Amniotic stem cell (primary cell): ENCODE results near the gene BUD13.
"Not testable (repeated sequence)": the region's sequence is repeated elsewhere in the genome, so short reads cannot be mapped to it uniquely, and the experiment has no call there.

ENCODE experiments used
- DNase-seq: peaks from one replicate; lab custom pipeline; 2025; lab: John Stamatoyannopoulos, UW

The BUD13 gene

DNA sequence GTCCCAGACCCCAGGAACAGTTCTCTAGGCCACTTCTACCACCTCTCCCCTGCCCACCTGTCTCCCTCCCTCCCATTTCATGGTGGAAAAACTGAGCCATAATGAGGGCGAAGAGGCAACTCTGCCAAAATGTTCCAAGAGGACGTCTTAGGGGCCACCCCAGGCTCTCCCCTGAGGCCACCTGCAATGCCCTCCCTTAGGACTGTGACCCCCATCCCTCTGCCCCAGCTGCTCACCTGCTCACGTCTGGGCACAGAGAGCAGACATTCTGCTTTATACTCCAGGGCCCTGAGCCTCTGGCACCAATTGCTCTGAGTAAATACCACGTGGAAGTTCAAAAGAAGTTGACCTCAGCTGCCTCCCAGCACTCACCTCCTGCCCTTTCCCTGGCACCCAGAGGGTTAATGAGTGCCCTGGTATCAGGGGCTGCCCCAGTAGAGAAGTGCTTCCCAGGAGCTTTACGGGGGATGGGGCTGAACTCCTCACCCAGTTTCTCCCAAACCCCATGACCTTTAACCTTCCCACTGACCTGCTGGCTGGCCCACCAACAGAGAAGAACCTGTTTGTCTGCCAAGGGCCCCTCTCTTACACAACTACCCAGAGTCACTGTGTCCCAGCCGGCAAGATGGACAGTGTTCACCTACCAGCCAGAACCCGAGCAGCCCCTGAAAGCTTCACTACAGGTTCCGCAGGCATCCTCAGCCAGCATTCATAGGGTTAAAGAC lies 19.5 kb upstream of the BUD13 start:
- DNase-seq = no peak

DNA sequence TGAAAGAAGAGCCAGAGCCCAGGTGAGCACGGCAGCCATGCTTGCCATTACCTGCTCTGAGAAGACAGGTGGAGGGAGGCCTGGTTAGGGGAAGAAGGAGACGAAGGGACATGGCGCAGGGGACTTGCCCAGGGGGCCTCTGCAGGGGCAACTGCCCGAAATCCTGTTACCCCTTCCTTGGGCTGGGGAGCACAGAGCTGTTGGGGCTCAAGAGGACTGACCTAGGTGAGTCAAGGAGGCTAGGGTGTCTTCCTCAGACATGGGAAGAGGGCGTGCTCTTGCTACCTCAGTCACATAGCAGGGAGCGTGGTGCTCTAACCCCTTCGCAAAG lies 19.0 kb upstream of the BUD13 start, which contains the start of gene APOA5:
Gene APOA5 (minus strand): TSS at position 67 of the 331 bp plus-strand sequence. CDS start 19 bp downstream, at position 48.
- no peak for DNase-seq

DNA sequence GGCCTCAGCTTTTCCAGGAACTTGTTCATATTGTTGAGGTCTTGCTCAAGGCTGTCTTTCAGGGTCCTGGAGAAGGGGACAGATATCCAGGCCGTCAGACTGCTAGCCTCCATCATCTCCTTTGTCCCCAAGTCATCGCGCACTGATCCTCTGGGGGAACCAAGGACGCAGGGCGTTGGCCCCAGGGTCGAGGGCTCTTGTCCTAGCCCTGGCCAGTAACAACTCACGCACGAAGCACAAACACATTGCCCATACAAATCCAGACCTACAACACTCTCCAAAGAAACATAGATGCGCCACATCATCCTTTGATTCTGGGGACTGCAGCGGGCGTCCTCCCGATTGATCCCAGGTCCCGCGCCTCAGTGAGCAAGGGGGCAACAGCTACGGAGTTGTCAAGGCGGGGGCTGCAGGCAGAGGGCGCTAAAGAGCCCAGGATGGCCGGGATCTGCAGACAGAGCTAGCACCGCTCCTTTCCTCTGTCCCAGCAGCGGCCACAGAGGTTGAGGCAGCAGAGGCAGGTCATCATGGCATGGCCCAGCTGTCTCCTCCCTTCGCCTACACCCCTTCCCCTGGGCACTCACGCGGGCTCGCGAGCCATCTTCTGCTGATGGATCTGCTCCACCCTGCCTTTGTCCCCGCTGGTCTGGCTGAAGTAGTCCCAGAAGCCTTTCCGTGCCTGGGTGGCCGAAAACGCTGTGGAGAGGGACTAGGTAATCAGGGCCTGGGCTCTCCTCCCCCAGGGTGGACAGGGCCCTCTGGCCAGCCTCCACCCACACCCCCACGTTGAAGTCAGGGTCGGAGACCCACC lies 18.4 kb upstream of the BUD13 start:
- DNase-seq = peak; percentile 13

DNA sequence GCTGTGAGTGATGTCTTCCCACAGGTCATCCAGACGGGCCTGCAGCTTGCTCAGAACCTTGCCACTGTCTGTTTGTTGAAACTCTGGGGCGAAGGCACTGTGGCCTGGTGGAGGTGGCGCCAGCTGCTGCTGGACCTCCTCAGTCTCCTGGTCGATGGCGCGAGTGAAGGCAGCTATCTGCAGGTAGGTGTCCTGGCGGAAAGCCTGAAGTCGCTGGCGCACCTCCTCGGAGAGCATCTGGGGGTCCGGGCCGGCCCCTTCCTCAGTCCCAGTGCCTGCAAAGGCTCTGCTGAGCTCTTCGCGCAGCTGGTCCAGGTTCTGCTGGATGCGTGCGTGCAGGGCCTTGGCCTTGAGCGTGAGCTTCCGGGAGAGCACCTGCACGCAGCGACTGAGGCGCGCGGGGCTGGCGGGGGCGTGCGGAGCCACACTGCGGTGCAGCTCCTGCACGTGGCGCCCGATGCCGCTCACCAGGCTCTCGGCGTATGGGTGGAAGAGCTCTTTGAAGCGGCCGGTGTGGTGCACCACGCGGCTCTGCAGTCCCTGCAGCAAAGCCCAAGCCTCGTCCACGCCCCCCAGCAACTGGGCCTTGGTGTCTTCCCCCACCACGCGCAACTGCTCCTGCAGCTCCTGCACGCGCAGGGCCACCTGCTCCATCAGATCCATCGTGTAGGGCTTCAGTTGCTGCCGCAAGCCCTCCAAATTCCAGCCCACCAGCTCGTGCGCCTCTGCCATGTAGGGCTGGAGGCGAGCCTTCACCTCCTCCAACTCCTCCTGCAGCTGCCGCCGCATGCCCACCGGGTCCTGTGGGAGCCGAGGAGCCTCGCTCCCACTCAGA lies 17.6 kb upstream of the BUD13 start:
- DNase-seq = no peak

DNA sequence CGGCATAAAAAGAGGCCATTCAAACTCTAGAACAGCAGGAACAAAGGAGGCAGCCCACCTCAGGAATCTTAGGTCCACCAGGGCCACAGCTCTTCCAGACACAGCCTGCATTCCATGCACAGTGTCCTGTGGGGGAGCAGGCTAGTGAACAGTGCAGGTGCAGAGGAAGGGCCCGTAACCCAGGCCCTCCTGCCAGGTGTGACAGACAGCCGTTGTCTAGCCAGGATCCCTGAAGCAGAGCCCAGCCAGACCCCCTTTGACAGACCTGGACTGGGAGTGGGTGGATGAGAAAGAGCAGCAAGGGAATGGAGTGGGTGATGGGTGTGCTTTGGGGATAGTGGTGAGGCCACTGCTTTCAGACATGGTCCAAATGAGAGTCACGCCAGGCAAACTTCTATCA lies 16.2 kb upstream of the BUD13 start:
- DNase-seq = no peak

DNA sequence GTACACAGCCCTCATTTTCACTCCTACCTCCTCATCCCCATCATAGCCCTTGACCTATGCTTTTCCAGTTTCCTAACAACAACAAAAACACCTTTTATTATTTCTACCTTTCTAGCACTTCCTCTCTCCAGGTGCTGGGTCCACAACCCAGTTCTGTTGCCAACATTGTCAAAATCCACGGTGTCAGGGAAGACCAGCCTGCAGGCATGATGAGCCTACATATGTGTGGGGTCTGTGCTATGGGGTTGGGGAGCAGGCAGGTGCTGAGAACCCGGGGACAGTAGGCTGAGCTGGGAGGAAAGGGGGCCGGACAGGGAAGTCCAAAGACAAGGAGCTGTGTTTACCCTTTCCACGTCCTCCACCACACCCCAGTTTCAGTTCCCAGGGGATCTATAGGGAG lies 15.7 kb upstream of the BUD13 start:
- DNase-seq = no peak

DNA sequence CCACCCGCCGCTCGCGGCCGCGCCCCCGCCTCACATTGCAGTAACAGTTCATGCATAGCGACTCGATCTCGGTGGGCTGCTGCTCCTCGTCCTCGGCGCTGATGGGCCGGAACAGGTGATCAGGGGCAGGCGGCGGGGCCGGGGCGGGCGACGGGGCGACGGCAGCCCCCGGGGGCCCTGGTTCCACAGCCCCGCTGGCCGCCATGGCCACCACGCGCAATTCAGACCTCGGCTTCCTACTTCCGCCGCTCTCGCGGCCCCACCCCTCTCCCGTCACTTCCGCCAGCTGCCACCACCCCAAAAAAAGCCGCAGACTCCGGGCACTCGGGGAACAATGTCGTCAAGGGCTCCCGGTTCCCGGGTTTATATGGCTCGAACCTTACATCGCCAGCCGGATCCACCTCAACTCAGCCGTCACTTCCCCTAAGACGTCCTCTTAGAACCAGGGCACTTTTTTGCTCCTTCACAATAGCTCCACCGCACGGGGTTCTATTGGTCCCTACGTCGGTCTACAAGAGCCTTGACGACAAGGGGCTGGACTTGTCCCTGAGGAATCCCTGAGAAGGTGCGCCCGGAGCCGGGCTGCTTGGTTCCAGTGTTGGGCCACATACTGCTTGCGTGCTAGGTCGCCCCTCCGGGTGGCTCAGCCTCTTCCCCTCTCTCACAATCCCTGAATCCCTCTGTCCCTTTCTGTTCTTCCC lies 15.1 kb upstream of the BUD13 start, which contains the start of gene ZPR1:
Gene ZPR1 (minus strand): TSS at position 238 of the 701 bp plus-strand sequence. CDS start 33 bp downstream, at position 205.
- DNase-seq = peak; percentile 48

DNA sequence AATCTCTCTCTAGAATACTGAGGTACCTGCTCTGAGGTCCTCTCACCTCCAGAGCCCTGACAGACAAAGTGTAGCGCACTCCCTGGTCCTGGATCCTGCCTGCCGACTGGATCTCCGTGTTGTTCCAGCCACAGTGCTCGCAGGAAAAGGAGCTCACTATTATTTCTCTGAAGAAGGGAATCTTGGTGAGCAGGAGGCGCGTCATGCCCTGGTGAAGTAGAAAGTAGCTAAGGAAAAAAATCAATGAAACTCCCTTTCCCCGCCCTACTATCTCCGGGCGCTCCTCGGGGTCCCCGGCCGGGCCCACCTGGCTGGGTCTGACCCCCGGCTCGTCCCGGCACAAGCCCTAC lies 14.6 kb upstream of the BUD13 start:
- no peak for DNase-seq

DNA sequence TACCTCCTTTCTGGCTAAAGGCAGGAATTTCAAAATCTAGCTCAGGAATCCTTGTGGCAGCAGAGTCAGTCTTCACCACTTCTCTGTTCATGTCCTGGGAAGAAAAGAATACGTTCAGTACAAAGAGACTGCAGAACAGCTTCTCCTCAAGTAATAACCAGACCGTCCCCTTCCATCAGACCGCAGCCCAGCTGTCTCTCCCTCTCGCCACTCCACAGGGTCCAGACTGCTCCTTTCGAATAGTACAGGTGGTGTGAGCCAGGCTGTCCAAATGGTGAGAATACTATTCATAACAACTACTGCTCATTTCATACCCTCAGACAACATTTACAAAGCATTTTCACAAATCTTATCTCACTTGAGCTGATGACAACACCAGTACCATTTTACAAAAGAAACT lies 14.2 kb upstream of the BUD13 start:
- DNase-seq = no peak

DNA sequence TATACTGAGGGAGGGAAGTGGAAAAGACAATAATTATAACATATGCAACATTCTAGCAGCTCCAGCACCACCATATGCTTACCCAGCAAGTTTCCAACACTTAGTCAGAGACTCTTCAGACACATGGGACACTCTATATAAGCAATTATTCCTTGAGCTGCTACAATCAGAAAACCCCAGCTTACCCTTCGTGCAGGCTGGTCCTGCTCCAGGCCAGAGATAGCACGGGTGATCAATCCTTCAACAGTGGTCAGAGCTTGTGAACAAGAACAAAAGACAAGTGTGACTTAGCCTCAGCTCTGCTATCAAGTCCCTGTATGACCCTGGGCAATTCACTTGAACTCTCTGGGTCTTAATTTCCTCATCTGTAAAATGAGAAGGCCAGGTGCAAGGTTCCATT lies 13.5 kb upstream of the BUD13 start:
- DNase-seq = no peak

DNA sequence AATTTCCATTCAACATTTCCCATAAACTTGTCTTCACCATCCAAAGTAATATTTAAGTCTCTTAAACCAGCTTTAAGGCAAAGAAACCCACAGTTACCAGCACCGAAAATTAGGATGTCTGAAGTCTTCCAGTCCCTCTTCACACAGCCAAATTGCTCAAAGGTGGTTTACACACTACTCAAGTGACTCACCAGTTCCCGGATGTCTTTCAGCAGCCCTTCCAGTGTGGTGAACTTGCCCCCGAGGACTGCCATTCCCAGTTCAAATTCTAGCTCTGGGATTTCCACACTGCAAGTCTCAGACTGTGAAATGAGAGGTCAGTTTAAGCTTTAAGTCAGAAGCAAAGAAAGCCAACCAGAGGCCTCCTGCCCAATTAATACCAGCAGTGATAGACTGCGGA lies 9.9 kb upstream of the BUD13 start:
- DNase-seq = no peak

DNA sequence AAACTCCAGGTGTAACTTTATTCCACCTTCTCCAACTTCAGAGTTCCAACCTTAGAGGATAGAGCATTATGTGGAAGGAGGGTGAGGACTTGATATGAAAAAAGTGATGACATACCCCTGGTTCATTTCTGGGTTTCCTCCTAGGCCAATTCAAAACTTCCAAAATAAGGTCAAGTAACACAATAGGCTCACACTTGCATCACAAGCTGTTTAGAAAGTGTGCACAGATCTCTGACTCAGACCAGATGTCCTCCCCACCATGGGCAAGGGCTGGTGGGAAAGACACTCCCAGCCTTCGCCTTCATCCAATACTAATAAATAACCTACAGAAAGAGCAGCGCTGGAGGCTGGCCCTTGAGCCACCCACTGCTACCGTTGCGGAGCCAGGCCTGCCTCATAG lies 5.8 kb upstream of the BUD13 start:
- DNase-seq = no peak

DNA sequence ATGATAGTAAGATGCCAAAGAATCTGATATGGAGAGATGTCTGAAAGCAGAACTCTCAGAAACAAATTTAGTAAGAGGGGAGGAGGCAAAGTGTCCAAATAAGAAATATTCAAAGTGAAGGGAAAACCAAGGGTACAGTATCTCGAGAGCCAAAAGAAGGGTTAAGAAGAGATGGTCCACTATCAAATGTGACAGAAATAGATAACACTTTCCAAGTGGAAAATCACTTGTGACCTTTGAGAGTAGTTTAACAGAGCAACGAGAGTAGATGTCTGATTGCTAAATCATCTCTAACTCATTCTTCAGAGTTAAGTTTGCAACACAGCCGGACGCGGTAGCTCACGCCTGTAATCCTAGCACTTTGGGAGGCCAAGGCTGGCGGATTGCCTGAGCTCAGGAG lies 4.3 kb upstream of the BUD13 start:
- no peak for DNase-seq

DNA sequence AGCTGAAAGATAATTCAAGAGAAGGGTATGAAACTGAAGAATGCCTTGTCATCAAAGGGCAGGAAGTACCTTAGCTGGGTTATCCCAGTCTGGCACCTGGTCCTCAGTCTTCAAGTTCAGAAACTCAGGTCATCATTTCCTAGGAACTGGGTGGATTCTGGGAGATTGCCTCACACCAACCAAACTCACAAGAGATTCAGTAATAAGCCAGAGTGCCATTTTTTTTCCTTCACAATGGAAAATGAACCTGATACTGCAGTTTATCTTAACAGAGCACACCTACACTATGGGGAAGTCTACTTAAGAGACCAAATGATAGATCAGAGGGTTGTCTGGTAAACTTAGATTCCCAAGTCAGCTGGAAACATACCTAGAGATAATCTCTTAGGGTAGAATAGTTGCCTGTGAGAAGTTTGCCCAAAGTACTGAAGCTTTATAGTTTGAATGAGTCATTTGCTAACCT lies 3.8 kb upstream of the BUD13 start:
- no peak for DNase-seq

DNA sequence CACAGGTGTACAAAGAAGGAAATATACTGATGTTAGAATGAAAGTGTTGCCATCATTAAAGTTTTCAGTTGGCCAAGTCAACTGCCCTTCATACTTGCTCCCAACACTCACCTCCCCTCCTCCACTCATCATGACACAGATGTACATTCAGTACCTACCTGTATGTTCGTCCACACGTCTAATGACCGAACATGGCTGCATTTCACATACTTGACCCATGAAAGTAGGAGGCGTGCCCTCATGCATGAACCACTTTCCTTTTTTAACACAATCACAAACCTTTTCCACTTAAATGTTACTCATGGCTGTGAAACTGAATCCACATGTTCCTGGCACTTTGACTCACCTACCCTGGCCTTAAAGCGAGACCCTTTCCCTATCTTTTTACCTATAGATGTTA lies 3.2 kb upstream of the BUD13 start:
- DNase-seq = no peak

DNA sequence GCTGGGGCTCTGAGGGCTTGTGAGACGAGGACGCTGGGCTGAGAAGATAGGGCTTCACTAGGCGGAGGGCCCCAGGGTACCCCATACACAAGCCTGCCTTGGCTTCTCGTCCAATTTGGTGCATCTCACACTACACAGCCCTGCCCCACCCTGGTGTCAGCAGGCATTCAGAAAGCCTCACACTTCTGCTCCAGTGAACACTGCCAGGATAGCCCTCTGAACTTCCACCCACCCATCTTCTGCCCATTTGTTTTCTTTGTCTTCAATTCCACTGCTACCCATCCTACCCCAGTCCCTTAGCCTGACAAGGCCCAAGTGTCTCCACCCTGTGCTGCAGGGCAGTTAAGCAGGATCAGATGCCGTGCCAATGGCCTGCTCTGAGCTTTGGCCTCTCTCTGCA lies 1.9 kb upstream of the BUD13 start:
- no peak for DNase-seq

DNA sequence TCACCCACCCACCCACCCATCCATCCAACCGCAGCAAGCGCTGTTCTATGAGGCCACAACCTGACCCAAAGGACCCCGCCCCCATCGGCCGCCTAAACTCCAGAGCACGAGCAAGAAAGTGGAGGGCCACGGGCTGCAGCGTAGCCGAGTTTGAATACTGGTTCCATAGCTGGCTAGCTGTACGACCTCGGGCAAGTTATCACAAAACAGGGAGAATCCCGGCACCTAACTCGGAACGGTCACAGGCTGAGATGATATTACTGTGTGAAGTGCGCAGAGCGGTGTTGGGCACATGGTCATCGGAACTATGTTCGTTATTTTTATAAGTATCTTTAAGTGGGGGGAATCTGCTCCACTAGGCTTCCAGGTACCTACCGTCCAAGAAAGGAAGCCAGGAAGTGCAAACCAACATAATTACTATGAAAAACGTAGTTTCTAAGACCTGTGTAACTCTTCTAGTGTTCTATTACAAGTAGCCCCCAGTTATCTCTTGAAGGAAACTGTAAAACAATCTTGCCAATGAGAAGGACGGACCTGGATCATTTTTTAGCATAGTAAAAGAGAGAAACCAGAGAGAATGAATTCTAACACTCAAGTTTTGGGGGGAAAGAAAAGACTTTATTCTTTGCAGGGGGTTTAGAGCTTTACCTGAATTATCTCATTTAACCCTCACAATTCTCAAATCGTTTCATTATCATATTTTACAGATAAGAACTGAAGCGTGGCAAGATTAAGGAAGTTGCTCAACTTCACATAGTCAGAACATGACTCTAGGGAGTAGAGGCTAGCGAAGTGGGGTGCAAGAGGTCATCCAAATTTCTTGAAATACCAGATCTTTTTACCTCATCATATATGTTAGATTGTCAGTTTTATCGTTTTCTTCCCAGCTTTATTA lies 663 bp upstream of the BUD13 start:
- no peak for DNase-seq

DNA sequence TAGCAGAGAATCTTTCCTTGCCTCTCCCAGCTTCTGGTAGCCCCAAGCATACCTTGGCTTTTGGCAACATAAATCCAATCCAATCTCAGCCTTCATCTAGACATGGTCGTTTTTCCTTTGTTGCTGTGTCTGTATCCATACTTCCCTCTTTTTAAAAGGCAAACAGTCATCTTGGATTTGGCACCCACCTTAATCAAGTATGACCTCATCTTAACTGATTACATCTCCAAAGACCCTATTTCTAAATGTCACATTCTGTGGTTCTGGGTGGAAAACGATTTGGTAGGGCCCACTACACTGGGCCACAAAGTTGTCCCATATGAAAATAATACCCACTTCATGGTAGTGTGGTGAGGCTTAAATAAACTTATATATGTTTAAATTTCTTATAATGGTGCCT lies 852 bp downstream of the BUD13 start:
- no peak for DNase-seq

DNA sequence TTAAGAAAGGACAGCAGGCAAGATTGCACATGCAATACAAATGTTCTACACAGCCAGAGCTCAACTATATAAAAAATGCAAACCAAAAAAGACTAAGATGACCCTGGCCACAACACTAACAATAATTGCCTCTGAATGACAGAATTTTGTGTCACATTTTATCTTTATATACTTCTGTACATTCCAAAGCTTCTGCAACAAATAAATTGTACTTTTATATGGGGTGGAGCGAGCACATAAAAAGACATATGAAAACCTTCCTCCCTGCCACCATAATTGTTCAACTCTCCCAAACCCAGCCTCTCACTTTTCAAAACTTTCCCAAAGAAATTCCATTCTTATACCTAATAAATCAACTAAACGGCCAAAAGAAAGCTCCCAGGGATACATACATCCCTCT lies 10.7 kb downstream of the BUD13 start:
- DNase-seq = no peak

DNA sequence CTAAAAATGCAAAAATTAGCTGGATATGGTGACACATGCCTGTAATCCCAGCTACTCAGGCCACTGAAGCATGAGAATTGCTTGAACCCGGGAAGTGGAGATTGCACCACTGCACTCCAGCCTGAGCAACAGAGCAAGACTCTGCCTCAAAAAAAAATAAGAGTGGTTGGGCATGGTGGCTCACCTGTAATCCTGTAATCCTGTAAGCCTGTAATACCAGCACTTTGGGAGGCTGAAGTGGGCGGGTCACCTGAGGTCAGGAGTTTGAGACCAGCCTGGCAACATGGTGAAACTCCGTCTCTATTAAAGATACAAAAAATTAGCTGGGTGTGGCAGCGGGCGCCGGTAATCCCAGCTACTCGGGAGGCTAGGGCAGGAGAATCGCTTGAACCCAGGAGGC lies 16.7 kb downstream of the BUD13 start:
- not testable (repeated sequence) for DNase-seq
